Panc1 (cell line): ENCODE data around the gene RNF8. TPM values are rescaled to one million over a fixed set of nuclear protein-coding genes. Genes with fewer than 3 reads are reported as not detected.
A peak's percentile ranks its signal among the peaks of the same experiment; 100 is the strongest.

Source experiments
- ATAC-seq: fragments of 200-7000 bp; cut with Tn5 transposase; 2 replicates; pipeline ENCODE4 v1.9.1; 2020; ENCODE audit warnings: mild to moderate bottlenecking, moderate library complexity
- BruUV-seq: library from RNA; stranded (reverse); fragments of 400-500 nt; replicated peaks from 2 replicates; lab custom pipeline; 2021; lab: Mats Ljungman, UMichigan
- CTCF ChIA-PET: fragments of 300-600 bp; sonication (Branson Sonifier 250); formaldehyde crosslinking; loops from one replicate; lab custom pipeline; 2022; ENCODE audit warnings: antibody characterized with exemption; lab: Charles Lee
- POLR2A ChIA-PET: fragments of 300-600 bp; sonication (Branson Sonifier 250); formaldehyde crosslinking; loops from one replicate; lab custom pipeline; 2022; ENCODE audit warnings: antibody characterized with exemption; lab: Charles Lee
- DNase-seq: peaks from one replicate; pipeline ENCODE4 v3.0.0-alpha.2; 2010; ENCODE audit warnings: low read depth, low spot score
- H3K27ac ChIP-seq: 2 replicates; pipeline ENCODE4 v1.5.1; 2011; ENCODE audit warnings: mild to moderate bottlenecking, low read length, inconsistent platforms
- H3K27me3 ChIP-seq: fragments of 200-500 bp; sonication (Bioruptor generic); 2 replicates; pipeline ENCODE4 v1.6.0; 2014; ENCODE audit warnings: low read length, inconsistent platforms; ENCODE audit not compliant: control insufficient read depth, insufficient read depth
- H3K36me3 ChIP-seq: fragments of 200-500 bp; sonication (Bioruptor generic); 2 replicates; pipeline ENCODE4 v1.5.1; 2014; ENCODE audit warnings: inconsistent platforms, mild to moderate bottlenecking, low read length, moderate library complexity; ENCODE audit not compliant: control insufficient read depth, insufficient read depth
- H3K4me1 ChIP-seq: 2 replicates; pipeline ENCODE4 v1.5.1; 2011; ENCODE audit warnings: inconsistent platforms, mild to moderate bottlenecking, low read length, moderate library complexity; ENCODE audit not compliant: control insufficient read depth, insufficient read depth
- H3K4me3 ChIP-seq, 2 experiments: 2 replicates each; pipeline ENCODE4 v1.5.1; 2011 to 2012; ENCODE audit warnings: low read depth in 2 of 2, low read length in 2 of 2, mild to moderate bottlenecking in 2 of 2, inconsistent platforms in 1 of 2, moderate library complexity in 1 of 2
- H3K9me3 ChIP-seq: fragments of 200-500 bp; sonication (Bioruptor generic); 2 replicates; pipeline ENCODE4 v1.5.1; 2014; ENCODE audit warnings: low read depth, mild to moderate bottlenecking, inconsistent platforms, low read length, moderate library complexity; ENCODE audit not compliant: control insufficient read depth, insufficient read depth
- CTCF ChIP-seq: fragments of 450-650 bp; IDR thresholded peaks from 2 replicates; pipeline ENCODE4 v1.5.1; 2017; ENCODE audit warnings: mild to moderate bottlenecking
- POLR2AphosphoS5 ChIP-seq: IDR thresholded peaks from 2 replicates; pipeline ENCODE4 v1.6.1; 2012; ENCODE audit warnings: mild to moderate bottlenecking, low read depth, low read length, moderate library complexity
- SIN3A ChIP-seq: IDR thresholded peaks from 2 replicates; pipeline ENCODE4 v1.6.1; 2012; ENCODE audit warnings: low read depth, mild to moderate bottlenecking, low read length, moderate library complexity, borderline replicate concordance; ENCODE audit not compliant: insufficient read depth
- TCF7L2 ChIP-seq: IDR thresholded peaks from 2 replicates; pipeline ENCODE4 v1.6.1; 2011; ENCODE audit warnings: mild to moderate bottlenecking, low read depth, low read length, inconsistent platforms
- in situ Hi-C: cut with HindIII; loops from 2 replicates; pipeline ENCODE4 v1.10.0; 2016; ENCODE audit warnings: low sequenced_read_pairs, low pct_unique_long_range_greater_than_20kb
- intact Hi-C: fragments of 100-400 bp; cut with micrococcal nuclease; formaldehyde crosslinking; loops from one replicate; pipeline ENCODE4 v1.10.0; 2022; ENCODE audit not compliant: unreplicated experiment
- total RNA-seq: library from RNA; stranded (reverse); gene quantifications from one replicate; pipeline ENCODE4 v1.2.1, GENCODE V29; 2021; ENCODE audit not compliant: unreplicated experiment
- TF ChIP-seq, protein P1 (sequence below), 2 experiments: IDR thresholded peaks; 2 replicates each; pipeline ENCODE4 v1.6.1; 2011 to 2012; ENCODE audit warnings: low read depth in 2 of 2, control low read depth in 1 of 2, low read length in 1 of 2, mild to moderate bottlenecking in 1 of 2, moderate library complexity in 1 of 2; ENCODE audit not compliant: insufficient read depth in 1 of 2

RNF8 gene
- total RNA-seq, 1 experiment from 2014 or later, result 21.1 TPM

GRCh38 chr6:37435373-37435772 lies 81.6 kb downstream of the RNF8 start:
- Histone ChIP-seq H3K4me1 (peaks cover 10% of the 10 kb centered on the region), H3K27ac (no peak overlapping the region), H3K4me3 (no peak overlapping the region), H3K27me3 (no peaks in the 10 kb centered on the region), H3K36me3 (peaks cover 8% of the 10 kb centered on the region), H3K9me3 (no peaks in the 10 kb centered on the region)
- DNase-seq (no peak), ATAC-seq (no peak)
- ChIA-PET POLR2A (no interaction called here), CTCF (no interaction called here)
- no TSS peak for BruUV-seq
- TF ChIP-seq POLR2AphosphoS5 (no peak), SIN3A (no peak), TCF7L2 (no peak), CTCF (no peak)
- TF ChIP-seq, protein P1, sequence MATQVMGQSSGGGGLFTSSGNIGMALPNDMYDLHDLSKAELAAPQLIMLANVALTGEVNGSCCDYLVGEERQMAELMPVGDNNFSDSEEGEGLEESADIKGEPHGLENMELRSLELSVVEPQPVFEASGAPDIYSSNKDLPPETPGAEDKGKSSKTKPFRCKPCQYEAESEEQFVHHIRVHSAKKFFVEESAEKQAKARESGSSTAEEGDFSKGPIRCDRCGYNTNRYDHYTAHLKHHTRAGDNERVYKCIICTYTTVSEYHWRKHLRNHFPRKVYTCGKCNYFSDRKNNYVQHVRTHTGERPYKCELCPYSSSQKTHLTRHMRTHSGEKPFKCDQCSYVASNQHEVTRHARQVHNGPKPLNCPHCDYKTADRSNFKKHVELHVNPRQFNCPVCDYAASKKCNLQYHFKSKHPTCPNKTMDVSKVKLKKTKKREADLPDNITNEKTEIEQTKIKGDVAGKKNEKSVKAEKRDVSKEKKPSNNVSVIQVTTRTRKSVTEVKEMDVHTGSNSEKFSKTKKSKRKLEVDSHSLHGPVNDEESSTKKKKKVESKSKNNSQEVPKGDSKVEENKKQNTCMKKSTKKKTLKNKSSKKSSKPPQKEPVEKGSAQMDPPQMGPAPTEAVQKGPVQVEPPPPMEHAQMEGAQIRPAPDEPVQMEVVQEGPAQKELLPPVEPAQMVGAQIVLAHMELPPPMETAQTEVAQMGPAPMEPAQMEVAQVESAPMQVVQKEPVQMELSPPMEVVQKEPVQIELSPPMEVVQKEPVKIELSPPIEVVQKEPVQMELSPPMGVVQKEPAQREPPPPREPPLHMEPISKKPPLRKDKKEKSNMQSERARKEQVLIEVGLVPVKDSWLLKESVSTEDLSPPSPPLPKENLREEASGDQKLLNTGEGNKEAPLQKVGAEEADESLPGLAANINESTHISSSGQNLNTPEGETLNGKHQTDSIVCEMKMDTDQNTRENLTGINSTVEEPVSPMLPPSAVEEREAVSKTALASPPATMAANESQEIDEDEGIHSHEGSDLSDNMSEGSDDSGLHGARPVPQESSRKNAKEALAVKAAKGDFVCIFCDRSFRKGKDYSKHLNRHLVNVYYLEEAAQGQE (IDR thresholded peaks at IDR 0.05; ENCODE audit: insufficient read depth in 1 of 2, low read depth in 2 of 2, low read length in 1 of 2), result no peak
- in situ Hi-C loops (no loop called here), intact Hi-C loops (no loop called here)

- in situ Hi-C loops, result no loop called here
- no peaks in the 10 kb centered on the region for H3K9me3 ChIP-seq
- no peaks in the 10 kb centered on the region for H3K27me3 ChIP-seq
- TF ChIP-seq SIN3A (no peak), CTCF (peak; percentile 30)
- no TSS peak for BruUV-seq
- POLR2A ChIA-PET, result interaction anchor here (0.6 kb wide), 1 partner anchor 82 kb away, joined by 3 read pairs; no protein-coding TSS in a partner anchor
- CTCF ChIA-PET, result no interaction called here
- intact Hi-C loops, result no loop called here
- peaks cover 10% of the 10 kb centered on the region for H3K4me1 ChIP-seq
- DNase-seq, result no peak
- no peak overlapping the region for H3K4me3 ChIP-seq
- no peak overlapping the region for H3K27ac ChIP-seq
- peaks cover 9% of the 10 kb centered on the region for H3K36me3 ChIP-seq
- no peak for ATAC-seq
These were observed 82.0 kb downstream of the RNF8 start for GRCh38 chr6:37435816-37436215.
